ENCODE measurements around the gene IL10RA.

Gene IL10RA

DNA sequence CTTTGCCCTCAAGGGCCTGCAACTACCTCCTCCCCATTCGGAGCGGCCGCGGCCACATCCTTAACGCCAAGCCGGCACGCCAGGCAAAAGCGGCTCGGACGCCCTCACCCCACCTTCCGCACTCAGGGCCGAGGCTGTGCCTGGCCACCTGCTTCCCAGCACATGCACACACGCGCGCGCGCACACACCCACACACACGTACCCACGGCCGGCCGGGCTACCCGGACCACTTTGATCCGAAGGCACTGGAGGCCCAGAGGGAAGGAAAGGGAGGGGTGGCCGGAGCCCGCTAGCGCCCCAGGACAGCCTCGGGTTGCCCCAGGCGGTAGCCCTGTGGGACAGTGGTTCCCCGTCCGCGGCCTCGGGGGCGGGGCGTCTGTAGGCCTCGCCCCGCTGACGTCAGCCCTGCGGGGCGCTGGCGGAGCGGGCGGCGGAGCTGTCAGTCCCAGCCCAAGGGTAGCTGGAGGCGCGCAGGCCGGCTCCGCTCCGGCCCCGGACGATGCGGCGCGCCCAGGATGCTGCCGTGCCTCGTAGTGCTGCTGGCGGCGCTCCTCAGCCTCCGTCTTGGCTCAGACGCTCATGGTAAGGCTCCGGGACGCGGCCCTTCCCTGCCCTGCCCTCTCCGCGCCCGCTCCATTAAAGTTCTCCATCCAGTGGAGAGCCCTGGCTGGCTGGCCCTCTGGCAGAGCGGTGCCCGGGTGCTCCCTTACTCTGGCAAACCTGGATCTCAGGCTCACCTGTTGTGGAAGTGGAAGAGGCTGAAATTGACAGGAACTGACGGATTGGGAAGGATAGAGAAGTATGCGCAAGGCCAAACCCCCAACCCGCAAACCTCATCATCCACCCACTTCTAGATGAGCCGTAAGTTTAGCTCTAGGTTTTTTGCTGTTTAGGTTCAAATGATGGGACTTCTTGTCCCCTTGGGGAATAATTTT lies at the start of gene IL10RA:
Gene IL10RA (plus strand): TSS at position 442 of the 935 bp plus-strand sequence. CDS start 74 bp downstream, at position 516.
- no peak for TF ChIP-seq SUZ12 (IDR thresholded peaks at IDR 0.05; ENCODE audit: extremely low read depth, insufficient read depth, insufficient read length)
- TF ChIP-seq YY1 (IDR thresholded peaks at IDR 0.05; ENCODE audit: insufficient read depth, insufficient read length): no peak
- no peak for TF ChIP-seq ZNF274 (IDR thresholded peaks at IDR 0.05; ENCODE audit: low read depth, low read length)
- peak within 1 kb of the TSS; percentile 50 for H3K4me3 ChIP-seq (ENCODE audit: insufficient read length, low read depth)
- H3K4me1 ChIP-seq (ENCODE audit: insufficient read depth, insufficient read length): peaks cover 2% of the 10 kb centered on the region
- peaks cover 22% of the 10 kb centered on the region for H3K27me3 ChIP-seq (ENCODE audit: insufficient read depth, insufficient read length)
- H3K9me3 ChIP-seq (ENCODE audit: insufficient read depth, low read length): no peaks in the 10 kb centered on the region; the same call in 1 of the 2 replicates
- H3K36me3 ChIP-seq (ENCODE audit: insufficient read depth, insufficient read length, low read length): no peaks in the 10 kb centered on the region
- DNase-seq (ENCODE audit: low read depth, low spot score): peak; percentile 64
- peak within 1 kb of the TSS; percentile 67 for H3K9ac ChIP-seq (ENCODE audit: insufficient read length, low read depth)

DNA sequence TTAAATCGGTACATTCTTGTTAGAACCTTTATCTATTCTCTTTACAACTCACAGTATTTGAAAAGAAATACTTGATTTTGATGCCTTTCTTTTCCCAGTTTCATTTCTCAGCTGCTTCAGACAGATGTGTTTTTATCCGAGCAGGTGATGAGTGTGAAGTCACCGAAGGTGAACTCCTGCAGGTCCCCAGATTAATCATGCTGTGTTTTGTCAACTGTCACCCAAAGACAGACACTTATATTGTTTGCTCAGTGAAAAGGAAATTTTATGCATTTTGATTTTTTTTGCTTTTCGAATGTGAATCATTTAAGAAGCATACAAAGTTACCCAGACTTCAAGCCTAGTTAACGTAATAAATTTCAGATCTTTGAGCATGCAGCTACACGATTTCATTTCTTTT lies 49.2 kb upstream of the IL10RA start:
- Histone ChIP-seq H3K4me1 (ENCODE audit: insufficient read depth, insufficient read length) (peaks cover 4% of the 10 kb centered on the region), H3K36me3 (ENCODE audit: insufficient read depth, insufficient read length, low read length) (no peaks in the 10 kb centered on the region), H3K4me3 (ENCODE audit: insufficient read length, low read depth) (no peak overlapping the region), H3K27me3 (ENCODE audit: insufficient read depth, insufficient read length) (no peaks in the 10 kb centered on the region), H3K9ac (ENCODE audit: insufficient read length, low read depth) (no peak overlapping the region), H3K9me3 (ENCODE audit: insufficient read depth, low read length) (no peaks in the 10 kb centered on the region)
- DNase-seq (ENCODE audit: low read depth, low spot score): no peak
- TF ChIP-seq YY1 (IDR thresholded peaks at IDR 0.05; ENCODE audit: insufficient read depth, insufficient read length): no peak
- no peak for TF ChIP-seq SUZ12 (IDR thresholded peaks at IDR 0.05; ENCODE audit: extremely low read depth, insufficient read depth, insufficient read length)
- TF ChIP-seq ZNF274 (IDR thresholded peaks at IDR 0.05; ENCODE audit: low read depth, low read length): no peak

DNA sequence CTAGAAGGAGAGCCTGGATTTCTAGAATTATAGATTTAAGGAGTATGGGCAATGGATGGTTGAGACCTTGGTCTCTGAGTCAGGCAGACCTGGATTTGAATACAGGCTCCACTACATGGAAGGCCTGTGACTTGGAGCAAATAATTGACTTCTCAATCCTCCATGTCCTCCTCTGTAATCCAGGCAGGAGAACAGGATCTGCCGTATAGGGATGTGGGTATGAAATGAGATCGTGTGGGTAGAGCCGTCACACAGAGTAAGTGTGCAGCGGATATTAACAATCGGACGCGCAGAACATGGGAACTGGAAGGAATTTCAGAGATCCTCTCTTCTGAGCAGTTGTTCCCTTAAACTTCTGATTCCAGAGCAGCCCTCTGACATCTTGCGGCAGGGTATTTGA lies 45.5 kb upstream of the IL10RA start:
- no peak for DNase-seq (ENCODE audit: low read depth, low spot score)
- TF ChIP-seq SUZ12 (IDR thresholded peaks at IDR 0.05; ENCODE audit: extremely low read depth, insufficient read depth, insufficient read length) (no peak), ZNF274 (IDR thresholded peaks at IDR 0.05; ENCODE audit: low read depth, low read length) (no peak), YY1 (IDR thresholded peaks at IDR 0.05; ENCODE audit: insufficient read depth, insufficient read length) (no peak)
- no peaks in the 10 kb centered on the region for H3K4me1 ChIP-seq (ENCODE audit: insufficient read depth, insufficient read length)
- H3K27me3 ChIP-seq (ENCODE audit: insufficient read depth, insufficient read length): no peaks in the 10 kb centered on the region
- H3K9me3 ChIP-seq (ENCODE audit: insufficient read depth, low read length): peaks cover 6% of the 10 kb centered on the region; the same call in 1 of the 2 replicates
- H3K9ac ChIP-seq (ENCODE audit: insufficient read length, low read depth): no peak overlapping the region
- no peak overlapping the region for H3K4me3 ChIP-seq (ENCODE audit: insufficient read length, low read depth)
- no peaks in the 10 kb centered on the region for H3K36me3 ChIP-seq (ENCODE audit: insufficient read depth, insufficient read length, low read length)

DNA sequence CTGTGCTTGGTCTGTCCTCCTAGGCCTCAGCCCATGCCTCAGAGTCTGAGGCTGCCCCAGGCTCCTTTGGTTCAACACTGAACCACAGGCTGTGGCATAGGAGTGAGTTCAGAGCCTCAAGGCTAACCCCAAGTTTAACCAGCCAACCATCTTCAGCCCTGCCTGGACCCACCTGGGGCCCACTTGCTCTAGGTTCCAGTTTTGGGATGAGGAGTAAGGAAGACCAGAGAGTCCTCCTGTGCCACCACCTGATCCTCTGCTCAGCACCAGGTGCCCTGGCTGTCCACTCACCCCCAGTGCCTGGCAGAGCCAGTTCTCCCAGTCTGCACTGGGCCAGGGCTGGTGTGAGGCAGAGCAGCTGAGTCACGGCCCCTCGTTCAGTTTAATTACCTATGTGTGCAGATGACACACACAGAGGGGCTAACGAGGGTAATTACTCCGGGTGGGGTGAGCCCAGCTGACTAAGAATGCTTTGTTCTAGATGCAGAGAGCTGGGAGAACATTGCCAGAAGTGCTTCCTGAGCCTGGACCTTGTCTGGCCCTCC lies 45.0 kb upstream of the IL10RA start:
- peaks cover 6% of the 10 kb centered on the region; the same call in 1 of the 2 replicates for H3K9me3 ChIP-seq (ENCODE audit: insufficient read depth, low read length)
- H3K4me1 ChIP-seq (ENCODE audit: insufficient read depth, insufficient read length): no peaks in the 10 kb centered on the region
- H3K4me3 ChIP-seq (ENCODE audit: insufficient read length, low read depth): no peak overlapping the region
- no peak overlapping the region for H3K9ac ChIP-seq (ENCODE audit: insufficient read length, low read depth)
- H3K36me3 ChIP-seq (ENCODE audit: insufficient read depth, insufficient read length, low read length): no peaks in the 10 kb centered on the region
- TF ChIP-seq ZNF274 (IDR thresholded peaks at IDR 0.05; ENCODE audit: low read depth, low read length): no peak
- no peak for DNase-seq (ENCODE audit: low read depth, low spot score)
- no peaks in the 10 kb centered on the region for H3K27me3 ChIP-seq (ENCODE audit: insufficient read depth, insufficient read length)

DNA sequence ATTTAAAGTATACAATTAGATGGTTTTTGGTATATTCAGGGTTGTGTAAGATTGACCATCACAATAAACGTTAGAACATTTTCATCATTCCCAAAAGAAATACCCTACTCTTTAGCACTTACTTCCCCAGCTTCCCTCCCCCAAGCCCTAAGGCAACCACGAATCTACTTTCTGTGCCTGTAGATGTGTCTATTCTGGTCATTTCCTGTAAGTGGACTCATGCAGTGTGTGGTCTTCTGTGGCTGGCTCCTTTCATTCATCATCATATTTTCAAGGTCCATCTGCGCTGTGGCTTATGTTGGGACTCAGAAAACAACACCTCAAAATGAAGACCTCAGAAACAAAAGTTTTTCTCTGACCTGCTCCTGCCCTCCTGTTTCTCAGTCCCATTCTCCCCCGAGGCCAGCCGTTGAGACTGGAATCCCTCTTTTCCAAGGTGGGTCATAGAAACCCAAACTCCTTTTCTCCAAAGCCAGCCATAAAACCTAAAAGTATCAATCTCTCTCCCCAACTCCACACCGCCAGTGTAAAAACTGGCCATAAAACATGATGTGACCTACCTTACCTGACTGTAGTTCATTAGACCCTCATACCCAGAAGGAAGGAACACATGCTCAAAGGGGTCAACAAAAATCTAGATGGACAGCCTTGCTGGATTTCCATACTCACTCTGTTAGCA lies 44.1 kb upstream of the IL10RA start:
- Histone ChIP-seq H3K4me3 (ENCODE audit: insufficient read length, low read depth) (no peak overlapping the region), H3K36me3 (ENCODE audit: insufficient read depth, insufficient read length, low read length) (no peaks in the 10 kb centered on the region), H3K9me3 (ENCODE audit: insufficient read depth, low read length) (peaks cover 6% of the 10 kb centered on the region; the same call in 1 of the 2 replicates), H3K9ac (ENCODE audit: insufficient read length, low read depth) (no peak overlapping the region), H3K4me1 (ENCODE audit: insufficient read depth, insufficient read length) (no peaks in the 10 kb centered on the region), H3K27me3 (ENCODE audit: insufficient read depth, insufficient read length) (no peaks in the 10 kb centered on the region)
- no peak for DNase-seq (ENCODE audit: low read depth, low spot score)
- TF ChIP-seq ZNF274 (IDR thresholded peaks at IDR 0.05; ENCODE audit: low read depth, low read length): no peak
- TF ChIP-seq YY1 (IDR thresholded peaks at IDR 0.05; ENCODE audit: insufficient read depth, insufficient read length): no peak
- no peak for TF ChIP-seq SUZ12 (IDR thresholded peaks at IDR 0.05; ENCODE audit: extremely low read depth, insufficient read depth, insufficient read length)

DNA sequence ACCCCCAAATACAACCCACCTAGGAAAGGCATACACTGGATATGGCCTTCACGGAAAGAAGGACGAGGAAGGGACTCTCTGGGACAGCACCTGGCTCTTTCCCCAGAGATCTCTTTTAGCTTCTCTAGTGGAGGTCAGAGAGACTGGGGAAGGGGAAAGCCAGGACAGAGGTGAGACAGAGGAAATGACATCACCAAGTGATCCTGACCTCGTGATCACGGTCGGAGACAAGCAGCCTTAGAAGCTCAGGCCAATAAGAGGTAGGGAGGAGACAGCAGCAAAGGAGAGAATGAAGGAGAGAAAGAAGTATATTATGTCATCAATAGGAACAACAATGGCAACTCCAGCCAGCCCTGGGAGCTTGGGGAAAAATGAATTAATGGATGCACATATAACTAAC lies 41.6 kb upstream of the IL10RA start:
- no peak overlapping the region for H3K4me3 ChIP-seq (ENCODE audit: insufficient read length, low read depth)
- H3K9me3 ChIP-seq (ENCODE audit: insufficient read depth, low read length): peaks cover 6% of the 10 kb centered on the region; the same call in 1 of the 2 replicates
- no peaks in the 10 kb centered on the region for H3K27me3 ChIP-seq (ENCODE audit: insufficient read depth, insufficient read length)
- no peak for TF ChIP-seq SUZ12 (IDR thresholded peaks at IDR 0.05; ENCODE audit: extremely low read depth, insufficient read depth, insufficient read length)
- no peak for TF ChIP-seq YY1 (IDR thresholded peaks at IDR 0.05; ENCODE audit: insufficient read depth, insufficient read length)
- no peak for TF ChIP-seq ZNF274 (IDR thresholded peaks at IDR 0.05; ENCODE audit: low read depth, low read length)
- no peaks in the 10 kb centered on the region for H3K36me3 ChIP-seq (ENCODE audit: insufficient read depth, insufficient read length, low read length)
- no peak overlapping the region for H3K9ac ChIP-seq (ENCODE audit: insufficient read length, low read depth)
- H3K4me1 ChIP-seq (ENCODE audit: insufficient read depth, insufficient read length): no peaks in the 10 kb centered on the region
- DNase-seq (ENCODE audit: low read depth, low spot score): no peak
